AG08396 (cell line): ENCODE results near the gene ANXA2.
"Not testable (repeated sequence)": the region's sequence is repeated elsewhere in the genome, so short reads cannot be mapped to it uniquely, and the experiment has no call there.

Source experiments
- DNase-seq: peaks from one replicate; pipeline ENCODE4 v3.0.0; 2012; ENCODE audit warnings: low spot score, mixed read lengths

The ANXA2 gene

GRCh38 chr15:60397772-60398445 is at the start of gene ANXA2:
Gene ANXA2 (minus strand): TSS chr15:60397986. CDS start chr15:60386075, 11,911 bp downstream.
- peak; percentile 90 for DNase-seq

GRCh38 chr15:60444289-60444912 is 46.6 kb upstream of the ANXA2 start:
- peak; percentile 25 for DNase-seq

- DNase-seq = peak; percentile 3
These were observed 45.0 kb upstream of the ANXA2 start for GRCh38 chr15:60442763-60443162.

DNA sequence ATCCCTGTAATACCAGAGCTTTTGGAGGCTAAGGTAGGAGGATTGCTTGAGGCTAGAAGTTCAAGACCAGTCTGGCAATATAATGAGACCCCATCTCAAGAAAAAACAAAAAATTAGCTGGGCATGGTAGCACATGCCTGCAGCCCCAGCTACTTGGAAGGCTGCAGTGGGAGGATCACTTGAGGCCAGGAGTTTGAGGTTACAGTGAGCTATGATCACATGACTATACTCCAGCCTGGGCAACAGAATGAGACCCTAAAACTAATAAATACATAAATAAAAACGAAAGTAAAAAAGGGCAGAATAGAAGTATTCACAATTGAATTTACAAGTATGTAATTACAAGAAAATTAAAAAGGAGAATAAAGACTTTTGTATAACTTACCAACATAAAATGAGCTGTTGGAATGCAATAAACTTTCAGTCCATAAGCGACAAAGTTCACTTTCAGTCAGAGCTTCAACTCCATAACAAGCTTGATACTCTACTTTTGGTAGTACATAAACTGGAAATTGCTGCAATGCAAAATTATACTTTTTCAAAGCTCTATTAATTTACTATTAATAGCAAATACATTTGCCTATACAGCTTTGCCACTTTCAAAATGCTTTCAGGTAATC is 44.4 kb upstream of the ANXA2 start:
- no peak for DNase-seq

DNA sequence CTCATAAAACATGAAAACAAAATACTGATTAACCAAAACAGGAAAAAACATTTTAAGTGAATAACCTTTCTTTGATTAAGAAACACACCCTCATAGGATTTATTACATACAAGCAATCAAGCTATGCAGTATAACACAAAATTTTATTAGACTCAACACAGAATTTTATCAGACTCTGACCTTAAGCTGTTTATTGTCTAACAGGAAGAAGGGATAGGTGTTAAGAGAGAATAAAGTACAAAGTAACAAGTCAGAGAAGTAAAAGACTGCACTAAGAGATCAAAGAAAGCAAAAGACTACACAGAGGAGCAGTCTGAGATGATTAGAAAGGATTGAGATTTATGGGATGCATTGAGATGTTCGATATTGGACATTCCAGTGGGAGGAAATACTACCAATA is 43.5 kb upstream of the ANXA2 start:
- no peak for DNase-seq

GRCh38 chr15:60438646-60439045 is 40.9 kb upstream of the ANXA2 start:
- DNase-seq = no peak

DNA sequence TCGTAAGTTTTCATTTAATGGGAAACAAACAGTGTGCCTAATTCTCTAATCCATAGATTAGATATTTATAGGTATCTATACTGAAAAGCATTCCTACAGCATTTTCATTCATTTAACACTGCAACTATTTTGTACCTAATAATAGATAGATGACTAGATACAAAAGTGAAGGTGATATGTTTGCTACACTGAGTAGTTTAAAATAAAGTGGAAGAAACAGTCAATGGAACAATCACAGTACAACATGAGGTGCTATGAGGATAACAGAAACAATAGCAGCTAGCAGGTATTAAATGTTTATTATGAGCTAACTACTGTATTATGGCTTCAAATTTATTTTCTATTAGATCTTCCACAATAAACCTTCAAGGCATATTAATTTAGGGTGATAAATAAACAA is 31.1 kb upstream of the ANXA2 start:
- DNase-seq = no peak

DNA sequence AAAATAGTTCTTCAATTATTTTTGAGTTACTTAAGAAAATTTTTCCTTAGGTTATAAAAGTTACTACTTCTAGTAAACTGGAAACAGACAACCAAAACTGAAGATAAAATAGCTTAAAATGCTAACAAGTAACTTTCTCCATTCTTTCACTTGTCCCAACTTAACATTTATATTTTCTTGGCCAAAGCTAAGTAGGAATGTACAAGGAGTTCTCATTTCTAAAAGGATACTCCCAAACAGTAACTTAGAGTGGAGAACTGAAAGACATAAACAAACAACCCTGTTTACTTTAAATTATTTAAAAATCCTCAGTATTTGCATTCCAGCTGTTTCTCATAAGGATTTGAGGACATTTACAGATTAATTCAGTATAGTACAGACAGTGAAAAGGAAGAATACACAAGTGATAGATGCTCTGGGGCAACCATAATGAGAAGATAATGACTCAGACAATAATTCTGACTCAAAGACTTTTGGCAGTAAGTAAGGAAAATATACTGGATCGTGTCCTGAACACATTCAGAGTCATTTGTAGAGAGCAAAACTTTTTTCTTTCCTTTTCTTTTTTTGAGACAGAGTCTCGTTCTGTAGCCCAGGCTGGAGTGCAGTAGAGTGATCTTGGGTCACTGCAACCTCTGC is 29.2 kb upstream of the ANXA2 start:
- peak; percentile 22 for DNase-seq

DNA sequence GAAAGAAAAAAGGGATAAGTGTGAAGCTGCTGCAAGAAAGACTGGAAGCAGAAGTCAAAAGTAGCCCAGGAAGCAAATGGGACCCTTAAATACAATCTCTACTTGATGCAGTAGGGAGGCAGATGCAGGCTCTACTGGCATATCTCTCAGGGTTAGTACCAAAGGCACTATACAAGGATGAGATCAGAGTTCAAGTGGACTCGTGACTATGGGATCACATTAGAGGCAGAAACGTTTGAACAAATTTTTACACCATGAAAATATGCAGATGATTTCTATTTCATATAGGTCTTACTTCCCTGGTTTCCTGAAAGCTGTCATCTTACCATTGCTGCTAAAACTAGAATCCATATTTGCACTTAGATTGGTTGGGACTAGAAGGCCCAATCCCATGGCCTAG is 27.7 kb upstream of the ANXA2 start:
- no peak for DNase-seq

DNA sequence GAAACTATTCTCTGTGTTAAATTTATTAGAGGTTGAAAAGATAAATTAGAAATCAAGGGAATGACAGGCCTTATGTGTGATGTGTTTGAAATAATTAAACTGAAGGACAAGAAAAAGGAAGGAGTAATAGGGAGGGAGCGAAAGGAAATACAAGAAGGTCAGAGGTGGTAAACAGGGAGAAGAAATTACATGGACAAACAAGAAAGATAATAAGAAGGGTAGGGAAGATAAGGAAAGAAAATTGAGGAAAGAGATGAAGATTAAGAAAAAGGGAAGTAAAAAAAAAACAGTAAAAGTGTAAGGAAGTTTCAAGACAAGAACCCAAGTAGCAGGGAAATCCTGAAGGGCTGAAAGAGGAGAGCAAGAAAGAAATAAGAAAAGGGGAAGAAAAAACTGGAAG is 26.2 kb upstream of the ANXA2 start:
- DNase-seq = no peak

DNA sequence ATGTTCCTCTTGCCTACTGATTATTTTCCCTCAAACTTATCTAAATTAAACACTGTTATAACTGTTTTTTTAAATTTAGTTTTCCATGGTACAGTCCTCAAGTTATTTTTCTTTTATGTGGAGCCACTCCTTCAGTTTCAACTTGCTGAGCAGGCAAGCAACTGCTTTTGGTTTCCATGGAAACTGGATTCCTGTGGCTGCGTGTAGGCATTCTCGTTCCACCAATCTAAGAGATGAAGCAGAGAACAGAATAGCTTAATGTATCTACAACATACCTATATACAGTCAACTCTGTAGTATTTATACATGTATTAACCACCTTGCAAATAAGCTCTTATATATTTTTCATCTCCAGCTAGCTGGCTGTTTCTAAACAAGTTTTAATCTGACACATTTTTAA is 25.8 kb upstream of the ANXA2 start:
- peak; percentile 45 for DNase-seq

DNA sequence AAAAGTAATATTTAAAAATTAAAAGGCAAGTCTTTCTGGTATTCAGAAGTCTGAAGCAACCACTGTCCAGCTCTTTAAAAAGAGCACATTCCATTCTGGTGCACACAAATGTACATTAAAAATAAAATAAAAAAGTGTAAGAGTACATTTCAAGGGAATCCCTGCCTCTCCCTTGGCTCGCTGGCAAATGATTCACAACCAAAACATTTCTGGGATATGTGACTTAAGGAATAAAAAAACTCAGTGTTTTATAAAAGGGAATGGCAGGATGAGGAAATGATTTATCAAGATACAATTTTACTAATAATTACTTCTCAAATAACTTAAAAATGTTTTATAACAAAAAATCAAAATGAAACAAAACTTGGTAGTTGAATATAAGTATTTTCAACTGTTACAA is 23.8 kb upstream of the ANXA2 start:
- DNase-seq = peak; percentile 26

GRCh38 chr15:60420203-60420716 is 22.5 kb upstream of the ANXA2 start:
- no peak for DNase-seq

- no peak for DNase-seq
These were observed 22.0 kb upstream of the ANXA2 start for GRCh38 chr15:60419753-60420152.

GRCh38 chr15:60418096-60418495 is 20.3 kb upstream of the ANXA2 start:
- no peak for DNase-seq

DNA sequence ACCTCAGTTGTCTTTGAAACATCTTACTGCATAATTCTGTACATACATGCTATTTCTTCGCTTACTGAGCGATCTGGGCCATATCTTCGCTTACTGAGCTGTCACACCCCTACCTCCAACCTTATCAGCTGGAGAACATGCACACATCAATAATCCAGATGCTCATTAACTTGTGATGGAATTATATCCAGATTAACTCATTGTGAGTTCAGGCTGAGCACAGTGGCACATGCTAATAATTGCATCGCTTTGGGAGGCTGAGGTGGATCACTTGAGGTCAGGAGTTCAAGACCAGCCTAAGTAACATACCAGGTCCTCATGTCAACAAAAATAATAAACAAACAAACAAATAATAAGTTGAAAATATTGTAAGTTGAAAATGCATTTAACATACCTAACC is 19.3 kb upstream of the ANXA2 start:
- DNase-seq = no peak

DNA sequence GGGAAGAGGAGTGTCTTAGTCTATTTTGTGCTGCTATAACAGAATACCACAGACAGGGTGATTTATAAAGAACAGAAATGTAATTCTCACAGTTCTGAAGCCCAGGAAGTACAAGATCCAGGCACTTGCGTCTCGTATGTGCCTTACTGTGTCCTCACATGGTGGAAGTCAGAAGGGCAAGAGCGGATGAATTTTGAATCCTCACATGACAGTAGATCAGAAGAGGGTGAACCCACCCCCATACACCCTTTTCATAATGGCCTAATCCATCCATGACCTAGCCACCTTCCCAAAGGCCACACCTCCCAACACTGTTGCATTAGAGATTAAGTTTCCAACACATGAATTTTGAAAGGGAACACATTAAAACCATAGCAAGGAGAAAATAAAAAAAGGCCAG is 18.7 kb upstream of the ANXA2 start:
- no peak for DNase-seq

DNA sequence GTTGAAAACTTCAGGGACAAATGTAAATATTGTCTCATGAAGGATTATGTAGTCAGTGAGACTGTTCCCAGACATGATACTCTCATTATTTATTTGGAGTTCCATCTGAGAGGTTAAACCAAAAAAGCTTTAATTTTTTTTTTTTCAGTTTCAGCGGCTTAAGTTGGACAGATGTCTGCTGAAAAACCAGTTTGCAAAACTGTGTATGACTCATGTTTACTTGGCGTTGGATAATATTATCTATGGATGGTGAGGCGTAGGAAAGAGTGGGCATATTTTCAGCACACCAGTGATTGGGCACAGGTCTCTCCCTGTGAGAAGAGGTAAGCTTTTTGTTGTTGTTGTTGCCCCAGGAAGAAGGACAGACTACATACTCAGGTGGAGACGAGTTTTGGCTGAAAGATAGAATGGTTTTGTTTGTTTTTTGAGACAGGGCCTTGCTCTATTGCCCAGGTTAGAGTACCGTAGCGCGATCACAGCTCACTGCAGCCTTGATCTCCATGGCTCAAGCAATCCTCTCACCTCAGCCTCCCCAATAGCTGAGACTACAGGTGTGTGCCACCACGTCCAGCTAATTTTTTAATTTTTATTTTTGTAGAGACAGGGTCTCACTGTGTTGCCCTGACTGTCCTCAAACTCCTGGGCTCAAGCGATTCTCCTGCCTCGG is 16.4 kb upstream of the ANXA2 start:
- no peak for DNase-seq

DNA sequence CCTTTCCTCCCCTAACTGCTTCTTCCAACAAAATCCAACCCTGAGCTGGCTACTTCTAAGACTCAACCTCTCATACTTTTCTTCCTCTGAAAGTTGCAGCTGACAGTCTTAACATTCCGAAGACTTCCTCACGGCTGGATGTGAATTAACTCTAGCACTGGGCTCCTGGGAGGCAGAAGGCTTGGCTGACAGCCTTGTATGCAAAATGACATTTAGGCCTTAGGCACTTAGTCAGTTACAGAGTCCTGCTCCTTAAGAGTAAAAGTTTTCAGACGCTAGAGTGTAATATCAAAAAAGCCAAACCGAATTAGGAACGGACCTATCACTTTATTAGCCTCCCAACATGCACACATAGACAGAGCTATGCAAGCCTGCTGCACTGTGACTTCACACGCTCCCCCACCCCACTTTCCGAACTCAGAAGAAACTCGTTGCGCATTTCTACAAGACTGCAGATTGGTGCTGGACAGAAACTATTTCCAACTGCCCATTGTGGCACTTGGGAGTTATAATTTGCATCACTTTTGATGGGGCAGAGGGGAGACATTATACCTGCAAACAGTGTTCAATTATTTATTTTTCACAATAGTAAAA is 15.5 kb upstream of the ANXA2 start:
- no peak for DNase-seq

GRCh38 chr15:60412807-60413206 is 15.0 kb upstream of the ANXA2 start:
- not testable (repeated sequence) for DNase-seq

- no peak for DNase-seq
These were observed 14.1 kb upstream of the ANXA2 start for GRCh38 chr15:60411774-60412425.
